Cerebellar cortex (tissue), 1 donor: ENCODE results near the gene OSBPL9.
A peak's percentile ranks its signal among the peaks of the same experiment; 100 is the strongest.

Experiments used
- DNase-seq: peaks from one replicate; pipeline ENCODE4 v3.0.0-alpha.2; 2015; ENCODE audit warnings: low spot score

Gene OSBPL9

GRCh38 chr1:51740652-51741051 lies 123.8 kb downstream of the OSBPL9 start:
- DNase-seq: no peak

- no peak for DNase-seq
Measured at GRCh38 chr1:51741121-51741681, 124.3 kb downstream of the OSBPL9 start.

- no peak for DNase-seq
Measured at GRCh38 chr1:51744506-51745303, 127.8 kb downstream of the OSBPL9 start.

- no peak for DNase-seq
Measured at GRCh38 chr1:51745304-51745570, 128.3 kb downstream of the OSBPL9 start.

GRCh38 chr1:51749151-51749550 lies 132.3 kb downstream of the OSBPL9 start:
- no peak for DNase-seq

GRCh38 chr1:51750218-51750617 lies 133.3 kb downstream of the OSBPL9 start:
- DNase-seq: no peak

- no peak for DNase-seq
Measured at GRCh38 chr1:51750729-51751128, 133.8 kb downstream of the OSBPL9 start.

- DNase-seq: no peak
Measured at GRCh38 chr1:51752073-51752948, 135.4 kb downstream of the OSBPL9 start.

- DNase-seq: no peak
Measured at GRCh38 chr1:51753969-51754368, 137.1 kb downstream of the OSBPL9 start.

- no peak for DNase-seq
Measured at GRCh38 chr1:51754666-51755065, 137.8 kb downstream of the OSBPL9 start.

GRCh38 chr1:51755437-51755836 lies 138.5 kb downstream of the OSBPL9 start:
- no peak for DNase-seq

GRCh38 chr1:51756290-51756689 lies 139.4 kb downstream of the OSBPL9 start:
- no peak for DNase-seq

- no peak for DNase-seq
Measured at GRCh38 chr1:51758310-51758709, 141.4 kb downstream of the OSBPL9 start.

- DNase-seq: no peak
Measured at GRCh38 chr1:51760872-51761271, 144.0 kb downstream of the OSBPL9 start.

- no peak for DNase-seq
Measured at GRCh38 chr1:51761351-51761750, 144.5 kb downstream of the OSBPL9 start.

GRCh38 chr1:51768971-51769588 lies 152.2 kb downstream of the OSBPL9 start:
- peak; percentile 64 for DNase-seq

GRCh38 chr1:51776408-51776807 lies 159.5 kb downstream of the OSBPL9 start:
- DNase-seq: no peak

- DNase-seq: no peak
Measured at GRCh38 chr1:51780927-51781326, 164.0 kb downstream of the OSBPL9 start.

- no peak for DNase-seq
Measured at GRCh38 chr1:51784997-51785421, 168.1 kb downstream of the OSBPL9 start.

- DNase-seq: no peak
Measured at GRCh38 chr1:51788938-51789337, 172.0 kb downstream of the OSBPL9 start.

GRCh38 chr1:51789342-51789741 lies 172.4 kb downstream of the OSBPL9 start:
- DNase-seq: no peak

GRCh38 chr1:51790385-51790784 lies 173.5 kb downstream of the OSBPL9 start:
- DNase-seq: no peak

- no peak for DNase-seq
Measured at GRCh38 chr1:51791888-51792287, 175.0 kb downstream of the OSBPL9 start.
